ENCODE results near the gene TMEM191C. TPM values are rescaled to one million over a fixed set of nuclear protein-coding genes. Genes with fewer than 3 reads are reported as not detected.
"Not testable (repeated sequence)": the region's sequence is repeated elsewhere in the genome, so short reads cannot be mapped to it uniquely, and the experiment has no call there.

The TMEM191C gene
- total and polyA plus RNA-seq, 2 of the 8 experiments (the other 6 are each of a cell fraction or from before 2014, with no cell fraction given), result 0.74 to 2.6 TPM

- POLR2A ChIA-PET (ENCODE audit: partially characterized antibody); DNase-seq (ENCODE audit: low read depth in 1 of 2, low spot score in 2 of 2): not testable (repeated sequence)
- no CpG with 5 or more reads among the region's 15 CpGs for WGBS, 2 experiments (ENCODE audit: extremely low coverage in 1 of 2, insufficient coverage in 1 of 2, insufficient read length in 1 of 2, insufficient replicate concordance in 2 of 2, low coverage in 1 of 2, low lambda C conversion rate in 2 of 2, missing lambda C conversion rate in 1 of 2)
Observed at GRCh38 chr22:21434378-21435233, 32.6 kb upstream of the TMEM191C start.

More at GRCh38 chr22:21434378-21435233, 32.6 kb upstream of the TMEM191C start:
- H2BK15ac ChIP-seq (ENCODE audit: low read length); FAIRE-seq; H4K20me1 ChIP-seq (replicated peaks in 1 of 2; ENCODE audit: control insufficient read depth in 1 of 2, insufficient read depth in 2 of 2, low read length in 2 of 2); H3K4me2 ChIP-seq (ENCODE audit: insufficient read depth in 1 of 2, low read depth in 2 of 2, low read length in 2 of 2); H3K4me3 ChIP-seq (ENCODE audit: extremely low read depth in 1 of 4, insufficient read depth in 2 of 4, low read depth in 3 of 4, low read length in 4 of 4); H3K79me2 ChIP-seq (ENCODE audit: control insufficient read depth in 1 of 2, insufficient read depth in 2 of 2, low read length in 2 of 2); H3K18ac ChIP-seq (ENCODE audit: extremely low read depth, low read length); H2AK5ac ChIP-seq (ENCODE audit: low read depth, low read length); H2BK120ac ChIP-seq (replicated peaks; ENCODE audit: low read depth, low read length); H4K91ac ChIP-seq (replicated peaks; ENCODE audit: insufficient read length, low read length); H3K56ac ChIP-seq (replicated peaks; ENCODE audit: insufficient read length, low read depth, low read length); CTCF ChIA-PET (ENCODE audit: partially characterized antibody); H2BK12ac ChIP-seq (ENCODE audit: low read depth, low read length); H2BK20ac ChIP-seq (ENCODE audit: low read length); H3K27ac ChIP-seq (ENCODE audit: low read depth, low read length); H3K36me3 ChIP-seq (ENCODE audit: control insufficient read depth in 2 of 4, insufficient read depth in 4 of 4, low read length in 3 of 4); H3K9ac ChIP-seq (replicated peaks in 1 of 4; ENCODE audit: extremely low read depth in 1 of 4, low read depth in 3 of 4, low read length in 3 of 4); H3K9me3 ChIP-seq (ENCODE audit: insufficient read depth in 2 of 2, low read depth in 1 of 2, low read length in 1 of 2); H3K79me1 ChIP-seq (ENCODE audit: low read depth, low read length); H3K23me2 ChIP-seq (ENCODE audit: low read depth, low read length); H3K27me3 ChIP-seq (replicated peaks in 1 of 4; ENCODE audit: control insufficient read depth in 3 of 4, extremely low read depth in 1 of 4, insufficient read depth in 3 of 4, low read length in 3 of 4); H2AFZ ChIP-seq (ENCODE audit: low read length); H4K5ac ChIP-seq (ENCODE audit: insufficient read length, low read depth, low read length); H3K14ac ChIP-seq (ENCODE audit: insufficient read length); H3K4me1 ChIP-seq (replicated peaks in 1 of 4; ENCODE audit: control insufficient read depth in 3 of 4, insufficient read depth in 4 of 4, low read length in 3 of 4); H3K23ac ChIP-seq (ENCODE audit: insufficient read length); H2BK5ac ChIP-seq (ENCODE audit: low read depth, low read length); H4K8ac ChIP-seq (ENCODE audit: extremely low read depth, insufficient read depth, low read length); H3K4ac ChIP-seq (replicated peaks; ENCODE audit: insufficient read length, low read depth, low read length): not testable (repeated sequence)
